ENCODE data around the gene MOGAT3. TPM values are rescaled to one million over a fixed set of nuclear protein-coding genes. Genes with fewer than 3 reads are reported as not detected.
"Not testable (repeated sequence)": the region's sequence is repeated elsewhere in the genome, so short reads cannot be mapped to it uniquely, and the experiment has no call there.

Gene MOGAT3
- total and polyA plus RNA-seq, 7 donors = not detected

- ATAC-seq = no peak
- H3K36me3 ChIP-seq (ENCODE audit: insufficient read depth in 1 of 2, low read depth in 1 of 2) = peaks cover 7 to 69% of the 10 kb centered on the region in 2 donors
- no peak for TF ChIP-seq CTCF (IDR thresholded peaks at IDR 0.05)
- intact Hi-C loops (cut with DNase I) = no loop called here
- no peak for DNase-seq
- H3K4me1 ChIP-seq = no peaks in the 10 kb centered on the region
- no peak overlapping the region for H3K27ac ChIP-seq
- no peaks in the 10 kb centered on the region for H3K9me3 ChIP-seq
- 88 to 93% (median 89%) methylated on average over 14 of the region's 14 CpGs for WGBS, 3 donors
- no peak overlapping the region for H3K4me3 ChIP-seq
- H3K27me3 ChIP-seq (ENCODE audit: insufficient read depth in 3 of 3, low read length in 2 of 3) = no peaks in the 10 kb centered on the region
Observed at GRCh38 chr7:101208794-101209193, 8.0 kb upstream of the MOGAT3 start.

GRCh38 chr7:101207459-101207858 lies 6.6 kb upstream of the MOGAT3 start:
- WGBS, 3 donors = 87 to 92% (median 88%) methylated on average over 17 of the region's 17 CpGs
- TF ChIP-seq CTCF (IDR thresholded peaks at IDR 0.05) = no peak
- no peaks in the 10 kb centered on the region for H3K9me3 ChIP-seq
- DNase-seq (no peak), ATAC-seq (no peak)
- H3K27ac ChIP-seq = no peak overlapping the region
- H3K27me3 ChIP-seq (ENCODE audit: insufficient read depth in 3 of 3, low read length in 2 of 3) = peaks cover 0 to 10% (median 6%) of the 10 kb centered on the region in 3 donors
- H3K4me1 ChIP-seq = no peaks in the 10 kb centered on the region
- H3K36me3 ChIP-seq (ENCODE audit: insufficient read depth in 1 of 2, low read depth in 1 of 2) = peaks cover 7 to 56% of the 10 kb centered on the region in 2 donors
- intact Hi-C loops (cut with DNase I) = no loop called here
- H3K4me3 ChIP-seq = no peak overlapping the region

GRCh38 chr7:101206665-101207042 lies 5.8 kb upstream of the MOGAT3 start:
- ATAC-seq (no peak), DNase-seq (no peak)
- TF ChIP-seq CTCF (IDR thresholded peaks at IDR 0.05) = no peak
- intact Hi-C loops (cut with DNase I) = no loop called here
- no peak overlapping the region for H3K27ac ChIP-seq
- peaks cover 0 to 18% (median 12%) of the 10 kb centered on the region in 3 donors for H3K27me3 ChIP-seq (ENCODE audit: insufficient read depth in 3 of 3, low read length in 2 of 3)
- H3K36me3 ChIP-seq (ENCODE audit: insufficient read depth in 1 of 2, low read depth in 1 of 2) = peaks cover 7 to 49% of the 10 kb centered on the region in 2 donors
- no peak overlapping the region for H3K4me3 ChIP-seq
- 87 to 90% (median 88%) methylated on average over 16 to 19 of the region's 19 CpGs for WGBS, 3 donors
- H3K4me1 ChIP-seq = peaks cover 5% of the 10 kb centered on the region
- no peaks in the 10 kb centered on the region for H3K9me3 ChIP-seq

- intact Hi-C loops (cut with DNase I) = no loop called here
- no peak overlapping the region for H3K4me3 ChIP-seq
- no peak for DNase-seq
- no peaks in the 10 kb centered on the region for H3K9me3 ChIP-seq
- peak in 1 of 4 donors; percentile 6 for ATAC-seq
- TF ChIP-seq CTCF (IDR thresholded peaks at IDR 0.05) = no peak
- peaks cover 7 to 43% of the 10 kb centered on the region in 2 donors for H3K36me3 ChIP-seq (ENCODE audit: insufficient read depth in 1 of 2, low read depth in 1 of 2)
- peaks cover 6% of the 10 kb centered on the region for H3K4me1 ChIP-seq
- H3K27me3 ChIP-seq (ENCODE audit: insufficient read depth in 3 of 3, low read length in 2 of 3) = peaks cover 0 to 23% (median 14%) of the 10 kb centered on the region in 3 donors
- H3K27ac ChIP-seq = no peak overlapping the region
- WGBS, 3 donors = 80 to 83% (median 82%) methylated on average over 32 of the region's 32 CpGs
Observed at GRCh38 chr7:101205901-101206664, 5.2 kb upstream of the MOGAT3 start.

GRCh38 chr7:101203740-101204738 lies 3.2 kb upstream of the MOGAT3 start:
- H3K4me1 ChIP-seq; intact Hi-C loops (cut with DNase I); DNase-seq; H3K4me3 ChIP-seq; H3K9me3 ChIP-seq; H3K27ac ChIP-seq; ATAC-seq: not testable (repeated sequence)
- WGBS, 3 donors = 47 to 48% (median 48%) methylated on average over 22 of the region's 22 CpGs
- H3K27me3 ChIP-seq (ENCODE audit: insufficient read depth in 3 of 3, low read length in 2 of 3) = peaks cover 0 to 35% (median 15%) of the 10 kb centered on the region in 3 donors
- peaks cover 4 to 23% of the 10 kb centered on the region in 2 donors for H3K36me3 ChIP-seq (ENCODE audit: insufficient read depth in 1 of 2, low read depth in 1 of 2)

Data from psoas muscle (tissue), 8 donors.